Pancreas (tissue), 10 donors: ENCODE data around the gene RAP1GAP2. TPM values are rescaled to one million over a fixed set of nuclear protein-coding genes. Genes with fewer than 3 reads are reported as not detected.
A peak's percentile ranks its signal among the peaks of the same experiment; 100 is the strongest.
"Not testable (repeated sequence)": the region's sequence is repeated elsewhere in the genome, so short reads cannot be mapped to it uniquely, and the experiment has no call there.

Experiments
- ATAC-seq, 4 donors: fragments of 200-7000 bp; cut with Tn5 transposase; one replicate each; pipeline versions ENCODE4 v1.8.0 to v1.9.1; 2020; ENCODE audit warnings: mild to moderate bottlenecking in 4 of 4, moderate library complexity in 4 of 4
- DNase-seq, 6 donors: peaks; one replicate each; pipeline ENCODE4 v3.0.0-alpha.2; 2020
- FAIRE-seq: peaks from 2 replicates; lab custom pipeline; 2012; peaks lifted over from hg19 to GRCh38; lab: Jason Lieb, UNC
- H3K27ac ChIP-seq, 4 donors: fragments of 200-600 bp; sonication (generic); 1 replicate in 3 of 4; 2 replicates in 1 of 4; pipeline versions ENCODE4 v1.5.0 to v1.8.0; 2020
- H3K27me3 ChIP-seq, 4 donors: fragments of 200-600 bp; one replicate each; pipeline ENCODE4 v1.8.0; 2021
- H3K36me3 ChIP-seq, 3 donors: fragments of 200-600 bp; sonication (generic) in 1 of 3; one replicate each; pipeline versions ENCODE4 v1.5.0 to v1.8.0; 2020 to 2021
- H3K4me1 ChIP-seq, 3 donors: fragments of 200-600 bp; one replicate each; pipeline ENCODE4 v1.8.0; 2021
- H3K4me3 ChIP-seq, 4 donors: fragments of 200-600 bp; sonication (generic) in 2 of 4; one replicate each; pipeline versions ENCODE4 v1.5.0 to v1.8.0; 2020 to 2021
- H3K9me3 ChIP-seq, 4 donors: fragments of 200-600 bp; one replicate each; pipeline ENCODE4 v1.8.0; 2021
- CTCF ChIP-seq, 4 donors: fragments of 200-600 bp; sonication (generic) in 3 of 4; IDR thresholded peaks; one replicate each; pipeline versions ENCODE4 v1.5.0 to v1.8.0; 2021; ENCODE audit warnings: antibody characterized with exemption in 4 of 4
- WGBS, 2 donors: extraction: QIAGEN DNeasy Blood & Tissue Kit; methylation state at CpG; one replicate each; pipeline ENCODE4 v1.1.7; 2013; 5-methylcytosine and 5-hydroxymethylcytosine counted together
- intact Hi-C, 3 donors: fragments of 100-400 bp; cut with DNase I; formaldehyde crosslinking; loops; one replicate each; pipeline versions ENCODE4 v1.11.1 to v1.14.2; 2022
- polyA plus RNA-seq, 2 donors: library from polyadenylated mRNA; stranded (reverse); fragments of 200-250 nt; gene quantifications; one replicate each; pipeline ENCODE4 v1.2.3, GENCODE V29; 2013
- total RNA-seq, 6 donors: library from RNA; stranded (reverse); fragmentation: NEBNext Ultra II Directional in 4 of 6; extraction: Animal tissue kit (Norgen Biotek cat#: 25700) in 4 of 6; gene quantifications; one replicate each; pipeline versions ENCODE4 v1.2.1 to v1.2.4, GENCODE V29; 2021 to 2023
- donor health status: healthy with polysubstance abuse.
- donor health status: DM: no; HTN: no; CAD: no; lungs with moderate emphysema.
- donor health status: DM: no; HTN: no; CAD: no.
- donor health status: control.
- donor health status: control.
- donor health status: Bipolar disorder and iron deficiency.
- donor health status: DM: yes; HTN: yes; CAD: no.
- donor health status: DM: no; HTN: no; CAD: no.
- donor health status: DM: no; HTN: no; CAD: no.
- donor health status: DM: yes; HTN: yes; CAD: no.

The RAP1GAP2 gene
- total and polyA plus RNA-seq, 8 donors: 29.7 to 51.2 (median 43.0) TPM

- FAIRE-seq (no peak), ATAC-seq (peak in 2 of 4 donors; percentile 52 to 71), DNase-seq (peak in 1 of 6 donors; percentile 7)
- intact Hi-C loops: no loop called here
- 93 to 96% methylated on average over 9 of the region's 9 CpGs for WGBS, 2 donors
- H3K4me1 ChIP-seq: peaks cover 0 to 3% (median 0%) of the 10 kb centered on the region in 3 donors
- H3K4me3 ChIP-seq: no peak overlapping the region
- H3K36me3 ChIP-seq: peaks cover 0 to 23% (median 4%) of the 10 kb centered on the region in 3 donors
- no peaks in the 10 kb centered on the region for H3K9me3 ChIP-seq
- TF ChIP-seq CTCF (IDR thresholded peaks at IDR 0.05): no peak
- no peak overlapping the region for H3K27ac ChIP-seq
- no peaks in the 10 kb centered on the region for H3K27me3 ChIP-seq
Measured at GRCh38 chr17:2990396-2990795, 194.2 kb downstream of the RAP1GAP2 start.

- DNase-seq: peak in 2 of 6 donors; percentile 3 to 22
- H3K4me3 ChIP-seq, FAIRE-seq, ATAC-seq, H3K27me3 ChIP-seq, H3K27ac ChIP-seq, intact Hi-C loops, H3K9me3 ChIP-seq: not testable (repeated sequence)
- Histone ChIP-seq H3K4me1 (peaks cover 6 to 15% (median 12%) of the 10 kb centered on the region in 3 donors), H3K36me3 (peaks cover 0 to 20% (median 4%) of the 10 kb centered on the region in 3 donors)
- 94 to 96% methylated on average over 21 of the region's 21 CpGs for WGBS, 2 donors
Measured at GRCh38 chr17:2991396-2992180, 195.3 kb downstream of the RAP1GAP2 start.

- peaks cover 0 to 31% (median 4%) of the 10 kb centered on the region in 3 donors for H3K36me3 ChIP-seq
- no peak for ATAC-seq
- no peaks in the 10 kb centered on the region for H3K27me3 ChIP-seq
- intact Hi-C loops: no loop called here
- H3K4me3 ChIP-seq: no peak overlapping the region
- FAIRE-seq: no peak
- 95 to 97% methylated on average over 6 of the region's 6 CpGs for WGBS, 2 donors
- TF ChIP-seq CTCF (IDR thresholded peaks at IDR 0.05): no peak
- no peak overlapping the region for H3K27ac ChIP-seq
- H3K9me3 ChIP-seq: no peaks in the 10 kb centered on the region
- DNase-seq: peak in 1 of 6 donors; percentile 45
- H3K4me1 ChIP-seq: peaks cover 12 to 22% (median 21%) of the 10 kb centered on the region in 3 donors
Measured at GRCh38 chr17:2994441-2994840, 198.2 kb downstream of the RAP1GAP2 start.

GRCh38 chr17:2995377-2995776 lies 199.1 kb downstream of the RAP1GAP2 start:
- Histone ChIP-seq H3K27ac (peak overlapping the region in 3 of 4 donors; percentile 64 to 83 (median 77)), H3K27me3 (no peaks in the 10 kb centered on the region), H3K36me3 (peaks cover 0 to 31% (median 4%) of the 10 kb centered on the region in 3 donors), H3K4me1 (peaks cover 12 to 22% (median 21%) of the 10 kb centered on the region in 3 donors), H3K9me3 (no peaks in the 10 kb centered on the region), H3K4me3 (no peak overlapping the region)
- TF ChIP-seq CTCF (IDR thresholded peaks at IDR 0.05): no peak
- WGBS, 2 donors: 83 to 86% methylated on average over 22 of the region's 22 CpGs
- FAIRE-seq (no peak), DNase-seq (peak in 2 of 6 donors; percentile 18 to 53), ATAC-seq (no peak)
- intact Hi-C loops: no loop called here

- Histone ChIP-seq H3K27me3 (no peaks in the 10 kb centered on the region), H3K4me3 (no peak overlapping the region), H3K27ac (peak overlapping the region; percentile 29 to 83 (median 70)), H3K9me3 (no peaks in the 10 kb centered on the region), H3K4me1 (peaks cover 12 to 22% (median 21%) of the 10 kb centered on the region in 3 donors), H3K36me3 (peaks cover 0 to 23% (median 4%) of the 10 kb centered on the region in 3 donors)
- DNase-seq (peak in 4 of 6 donors; percentile 52 to 65 (median 58)), ATAC-seq (peak; percentile 61 to 78 (median 73)), FAIRE-seq (no peak)
- intact Hi-C loops: no loop called here
- WGBS, 2 donors: 50 to 51% methylated on average over 17 of the region's 17 CpGs
- TF ChIP-seq CTCF (IDR thresholded peaks at IDR 0.05): no peak
Measured at GRCh38 chr17:2995886-2996809, 199.9 kb downstream of the RAP1GAP2 start.
